ENCODE measurements around the gene PLEKHD1.

The PLEKHD1 gene

DNA sequence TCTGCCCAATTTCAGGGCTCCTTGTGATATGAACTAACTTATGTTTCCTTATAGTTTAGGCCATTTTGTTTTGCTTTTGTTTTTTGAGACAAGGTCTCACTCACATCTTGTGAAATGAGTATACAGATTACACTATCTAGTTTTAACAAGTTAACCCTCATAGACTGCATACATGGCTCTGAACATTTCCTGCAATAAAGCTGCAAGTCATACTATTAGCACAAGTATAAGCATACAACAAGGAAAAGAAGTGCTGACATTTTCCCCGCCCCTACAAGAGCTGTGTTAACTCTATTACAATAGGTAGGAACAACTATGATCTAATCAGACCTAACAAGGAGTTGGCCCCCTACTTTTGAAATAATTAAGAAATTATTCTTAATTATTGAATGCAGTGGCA lies 54.2 kb downstream of the PLEKHD1 start:
- Histone ChIP-seq H3K9ac (ENCODE audit: low read length) (no peak overlapping the region), H3K9me3 (ENCODE audit: low read length) (no peaks in the 10 kb centered on the region), H3K27ac (ENCODE audit: low read depth, low read length) (no peak overlapping the region), H3K4me1 (ENCODE audit: insufficient read depth, low read length) (no peaks in the 10 kb centered on the region), H3K36me3 (ENCODE audit: insufficient read depth, low read length) (no peaks in the 10 kb centered on the region), H3K4me3 (ENCODE audit: low read depth in 1 of 2, low read length in 2 of 2) (no peak overlapping the region), H3K27me3 (ENCODE audit: control insufficient read depth in 1 of 2, insufficient read depth in 2 of 2, low read length in 2 of 2) (peaks cover 0 to 5% of the 10 kb centered on the region in 2 donors)

DNA sequence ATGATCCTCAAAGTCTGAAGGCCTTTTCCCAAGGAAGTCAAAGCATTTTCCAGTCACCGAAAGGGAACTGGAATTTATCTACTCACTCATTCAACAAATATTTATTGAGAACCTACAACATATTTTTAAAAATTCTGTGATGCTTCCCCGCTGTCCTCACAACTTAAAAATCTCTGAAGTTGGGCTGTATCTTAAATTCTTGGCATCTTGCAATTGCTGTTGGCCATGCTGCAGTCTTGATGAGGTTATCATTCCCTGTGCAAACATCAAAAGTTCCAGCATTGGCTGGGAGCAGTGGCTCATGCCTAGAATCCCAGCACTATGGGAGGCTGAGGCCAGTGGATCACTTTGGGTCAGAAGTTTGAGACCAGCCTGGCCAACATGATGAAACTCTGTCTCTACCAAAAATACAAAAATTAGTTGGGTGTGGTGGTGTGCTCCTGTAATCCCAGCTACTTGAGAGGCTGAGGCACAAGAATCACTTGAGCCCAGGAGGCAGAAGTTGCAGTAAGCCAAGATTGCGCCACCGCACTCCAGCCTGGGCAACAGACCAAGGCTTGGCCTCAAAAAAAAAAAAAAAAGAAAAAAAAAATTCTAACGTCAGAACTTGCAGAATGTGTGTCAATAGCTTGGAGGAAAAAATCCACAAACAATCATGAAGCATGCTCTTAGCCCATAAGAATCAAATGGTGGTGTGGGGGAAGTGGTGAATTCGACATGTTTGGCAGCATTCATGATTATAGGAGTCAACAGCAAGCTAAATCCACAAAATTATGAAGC lies 55.3 kb downstream of the PLEKHD1 start:
- Histone ChIP-seq H3K27me3 (ENCODE audit: control insufficient read depth in 1 of 2, insufficient read depth in 2 of 2, low read length in 2 of 2) (peaks cover 0 to 5% of the 10 kb centered on the region in 2 donors), H3K9me3 (ENCODE audit: low read length) (no peaks in the 10 kb centered on the region), H3K4me3 (ENCODE audit: low read depth in 1 of 2, low read length in 2 of 2) (no peak overlapping the region), H3K36me3 (ENCODE audit: insufficient read depth, low read length) (no peaks in the 10 kb centered on the region), H3K27ac (ENCODE audit: low read depth, low read length) (no peak overlapping the region), H3K9ac (ENCODE audit: low read length) (no peak overlapping the region), H3K4me1 (ENCODE audit: insufficient read depth, low read length) (no peaks in the 10 kb centered on the region)

DNA sequence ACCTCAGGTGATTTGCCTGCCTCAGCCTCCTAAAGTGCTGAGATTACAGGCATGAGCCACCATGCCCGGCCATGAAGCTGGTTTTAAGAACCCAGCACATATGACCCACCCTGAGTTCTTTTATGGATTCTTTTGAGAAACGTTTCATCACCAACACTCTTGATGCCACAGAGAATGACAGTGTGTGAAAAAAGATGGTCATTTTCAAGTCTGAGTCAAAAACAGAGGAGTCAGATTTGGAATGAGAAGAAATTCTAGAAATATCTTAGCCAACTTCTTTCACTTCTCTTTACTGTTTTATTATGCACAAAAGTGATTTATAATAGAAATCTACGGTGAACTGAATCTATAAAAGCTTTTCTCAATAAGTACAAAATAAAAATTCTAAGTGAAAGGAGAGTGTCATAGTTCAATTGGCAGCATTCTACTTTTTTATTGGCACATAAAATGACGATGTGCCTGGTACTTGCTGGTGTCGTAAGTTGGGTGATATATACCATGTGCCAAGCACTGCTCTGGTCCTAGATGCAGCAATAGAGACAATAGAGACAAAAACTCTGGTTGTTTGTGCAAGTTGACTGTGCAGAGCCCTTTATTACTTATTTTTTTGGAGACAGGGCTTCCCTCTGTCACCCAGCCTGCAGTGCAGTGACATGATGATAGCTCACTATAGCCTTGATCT lies 56.3 kb downstream of the PLEKHD1 start:
- Histone ChIP-seq H3K9me3 (ENCODE audit: low read length) (no peaks in the 10 kb centered on the region), H3K4me1 (ENCODE audit: insufficient read depth, low read length) (no peaks in the 10 kb centered on the region), H3K36me3 (ENCODE audit: insufficient read depth, low read length) (no peaks in the 10 kb centered on the region), H3K27me3 (ENCODE audit: control insufficient read depth in 1 of 2, insufficient read depth in 2 of 2, low read length in 2 of 2) (no peaks in the 10 kb centered on the region), H3K9ac (ENCODE audit: low read length) (no peak overlapping the region), H3K4me3 (ENCODE audit: low read depth in 1 of 2, low read length in 2 of 2) (no peak overlapping the region), H3K27ac (ENCODE audit: low read depth, low read length) (no peak overlapping the region)

DNA sequence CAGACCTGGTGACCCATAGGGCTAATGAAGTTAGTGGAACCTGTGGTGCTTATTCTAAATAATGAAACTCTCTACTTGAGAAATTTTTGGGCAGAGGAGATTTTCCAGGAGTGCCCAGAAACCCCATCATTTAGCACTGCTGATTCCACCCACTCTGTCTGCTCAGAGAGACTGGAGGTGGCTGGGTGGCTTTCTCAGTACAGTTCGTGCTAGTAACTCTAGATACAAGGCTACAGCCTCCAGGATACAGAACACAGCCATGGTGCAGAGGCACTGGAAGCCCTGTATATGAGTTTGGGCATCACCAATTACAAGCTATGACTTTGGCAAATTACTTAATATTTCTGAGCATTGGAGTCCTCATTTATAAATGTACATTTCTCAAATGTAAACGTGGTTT lies 57.8 kb downstream of the PLEKHD1 start:
- Histone ChIP-seq H3K27ac (ENCODE audit: low read depth, low read length) (no peak overlapping the region), H3K36me3 (ENCODE audit: insufficient read depth, low read length) (no peaks in the 10 kb centered on the region), H3K9me3 (ENCODE audit: low read length) (no peaks in the 10 kb centered on the region)

DNA sequence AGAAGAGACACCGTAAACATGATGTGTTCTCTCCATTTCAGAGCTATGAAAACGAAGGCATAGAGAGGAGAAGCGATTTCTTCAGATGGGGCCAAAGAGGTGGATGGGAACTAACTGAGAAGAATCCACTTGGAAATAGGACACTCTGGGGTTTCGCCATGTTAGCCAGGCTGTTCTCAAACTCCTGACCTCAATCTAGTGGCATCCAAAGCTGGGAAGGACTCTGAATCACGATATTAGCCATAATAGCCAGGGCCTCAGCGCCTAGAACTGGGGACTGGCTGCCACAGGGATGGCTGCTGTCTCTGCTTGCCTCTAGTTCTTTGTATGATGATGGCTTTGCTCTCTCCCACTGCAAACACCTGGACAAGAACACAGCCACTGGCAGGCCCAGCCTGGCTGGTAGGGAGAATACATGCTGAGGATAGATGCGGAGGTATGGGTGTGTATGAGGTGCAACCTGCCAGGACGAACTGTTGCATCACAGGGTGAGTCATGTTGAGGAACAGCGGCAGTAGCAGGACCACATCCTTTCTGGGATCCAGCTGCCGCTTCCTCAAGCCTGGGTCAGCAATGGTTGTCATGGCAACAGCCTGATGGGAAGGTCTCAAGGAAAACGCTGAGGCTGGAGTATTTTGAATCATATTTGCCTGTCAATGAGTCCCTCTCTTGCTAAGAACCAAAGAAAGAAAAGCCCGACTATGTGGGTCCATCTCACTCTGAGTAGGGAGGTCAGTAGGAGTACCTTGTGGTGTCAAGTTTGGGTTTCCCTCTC lies 59.0 kb downstream of the PLEKHD1 start:
- Histone ChIP-seq H3K27ac (ENCODE audit: low read depth, low read length) (no peak overlapping the region), H3K4me3 (ENCODE audit: low read depth in 1 of 2, low read length in 2 of 2) (no peak overlapping the region), H3K4me1 (ENCODE audit: insufficient read depth, low read length) (no peaks in the 10 kb centered on the region), H3K36me3 (ENCODE audit: insufficient read depth, low read length) (no peaks in the 10 kb centered on the region), H3K9me3 (ENCODE audit: low read length) (no peaks in the 10 kb centered on the region), H3K9ac (ENCODE audit: low read length) (no peak overlapping the region), H3K27me3 (ENCODE audit: control insufficient read depth in 1 of 2, insufficient read depth in 2 of 2, low read length in 2 of 2) (peaks cover 11 to 12% of the 10 kb centered on the region in 2 donors)

More for the DNA sequence above, 57.8 kb downstream of the PLEKHD1 start:
- Histone ChIP-seq H3K4me1 (ENCODE audit: insufficient read depth, low read length) (no peaks in the 10 kb centered on the region), H3K27me3 (ENCODE audit: control insufficient read depth in 1 of 2, insufficient read depth in 2 of 2, low read length in 2 of 2) (peaks cover 0 to 12% of the 10 kb centered on the region in 2 donors), H3K9ac (ENCODE audit: low read length) (no peak overlapping the region), H3K4me3 (ENCODE audit: low read depth in 1 of 2, low read length in 2 of 2) (no peak overlapping the region)

DNA sequence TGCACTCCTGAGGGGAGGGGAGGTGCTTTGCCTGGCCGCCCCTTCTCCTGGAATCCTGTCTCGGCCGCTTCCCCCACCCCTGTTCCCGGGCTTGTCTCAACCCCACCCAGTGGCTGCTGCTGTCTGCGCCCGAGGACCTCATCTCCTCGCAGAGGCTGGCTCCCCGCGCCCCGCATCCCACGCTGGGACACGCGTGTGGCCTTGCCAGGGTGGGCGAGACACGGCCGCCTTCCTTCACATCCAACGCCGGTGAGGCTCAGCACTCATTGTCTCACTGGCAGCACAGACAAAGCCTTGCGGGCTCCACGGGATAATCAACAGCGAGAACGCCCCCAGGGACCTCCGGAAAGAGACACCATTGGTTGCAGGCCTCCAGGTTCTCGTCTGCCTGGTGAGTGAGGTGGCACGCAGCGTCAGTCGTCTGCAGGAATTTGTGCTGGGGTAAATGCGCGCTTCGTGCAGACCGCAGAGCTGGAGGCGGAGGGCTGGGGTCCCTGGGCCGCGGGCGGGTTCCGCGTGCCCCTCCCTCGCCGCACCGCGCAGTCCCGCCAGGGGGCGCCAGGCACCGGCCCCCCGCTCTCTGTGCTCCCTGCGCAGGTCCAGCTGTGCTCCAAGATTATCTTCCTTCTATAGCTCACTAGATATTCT lies 63.3 kb downstream of the PLEKHD1 start:
- Histone ChIP-seq H3K27ac (ENCODE audit: low read depth, low read length) (no peak overlapping the region), H3K9me3 (ENCODE audit: low read length) (no peaks in the 10 kb centered on the region), H3K27me3 (ENCODE audit: control insufficient read depth in 1 of 2, insufficient read depth in 2 of 2, low read length in 2 of 2) (peaks cover 12 to 13% of the 10 kb centered on the region in 2 donors), H3K36me3 (ENCODE audit: insufficient read depth, low read length) (no peaks in the 10 kb centered on the region), H3K4me3 (ENCODE audit: low read depth in 1 of 2, low read length in 2 of 2) (no peak overlapping the region), H3K9ac (ENCODE audit: low read length) (no peak overlapping the region), H3K4me1 (ENCODE audit: insufficient read depth, low read length) (no peaks in the 10 kb centered on the region)

DNA sequence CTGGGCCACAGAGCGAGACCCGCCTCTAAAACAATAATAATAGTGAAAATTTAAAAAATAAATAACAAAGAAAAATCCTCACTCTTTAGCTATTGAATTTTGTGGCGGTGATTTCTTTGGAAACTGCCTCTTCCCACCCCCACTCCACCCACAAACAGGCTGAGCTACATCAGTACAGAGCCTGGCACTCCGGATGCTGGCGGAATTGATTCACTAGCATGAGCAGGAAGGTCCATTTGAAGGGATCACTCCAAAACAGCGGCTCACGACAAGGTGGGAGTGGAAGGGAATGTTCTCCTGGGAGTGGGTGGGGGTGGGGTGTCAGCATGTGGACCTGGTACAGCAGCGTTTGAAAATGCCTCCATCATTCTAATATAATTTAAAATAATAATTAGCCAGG lies 64.0 kb downstream of the PLEKHD1 start:
- no peak overlapping the region for H3K9ac ChIP-seq (ENCODE audit: low read length)
- peaks cover 12 to 13% of the 10 kb centered on the region in 2 donors for H3K27me3 ChIP-seq (ENCODE audit: control insufficient read depth in 1 of 2, insufficient read depth in 2 of 2, low read length in 2 of 2)
- no peaks in the 10 kb centered on the region for H3K36me3 ChIP-seq (ENCODE audit: insufficient read depth, low read length)
- no peak overlapping the region for H3K4me3 ChIP-seq (ENCODE audit: low read depth in 1 of 2, low read length in 2 of 2)
- no peaks in the 10 kb centered on the region for H3K9me3 ChIP-seq (ENCODE audit: low read length)
- H3K4me1 ChIP-seq (ENCODE audit: insufficient read depth, low read length), result no peaks in the 10 kb centered on the region
- H3K27ac ChIP-seq (ENCODE audit: low read depth, low read length), result no peak overlapping the region

DNA sequence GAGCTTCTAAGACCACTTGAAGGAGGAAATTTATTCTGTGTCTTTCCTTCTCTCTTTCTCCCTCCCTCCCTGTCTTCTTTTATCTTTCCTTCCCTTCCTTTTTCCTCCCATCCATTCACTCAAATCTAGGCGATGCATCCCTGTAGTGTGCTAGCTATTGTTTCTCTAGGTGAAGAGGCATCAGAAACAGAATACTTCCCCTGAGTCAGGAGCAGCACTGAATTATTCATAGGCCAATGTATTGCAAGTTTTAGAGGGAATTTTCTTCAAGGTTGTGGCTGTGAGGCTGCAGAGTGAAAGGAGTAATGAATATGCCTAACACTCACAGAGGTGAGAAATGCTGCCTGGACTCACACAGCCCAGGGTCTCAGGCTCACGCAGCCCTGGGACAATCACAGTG lies 67.0 kb downstream of the PLEKHD1 start:
- Histone ChIP-seq H3K27me3 (ENCODE audit: control insufficient read depth in 1 of 2, insufficient read depth in 2 of 2, low read length in 2 of 2) (peaks cover 7 to 13% of the 10 kb centered on the region in 2 donors), H3K36me3 (ENCODE audit: insufficient read depth, low read length) (no peaks in the 10 kb centered on the region), H3K4me1 (ENCODE audit: insufficient read depth, low read length) (no peaks in the 10 kb centered on the region), H3K9ac (ENCODE audit: low read length) (no peak overlapping the region), H3K9me3 (ENCODE audit: low read length) (no peaks in the 10 kb centered on the region), H3K27ac (ENCODE audit: low read depth, low read length) (no peak overlapping the region), H3K4me3 (ENCODE audit: low read depth in 1 of 2, low read length in 2 of 2) (no peak overlapping the region)

DNA sequence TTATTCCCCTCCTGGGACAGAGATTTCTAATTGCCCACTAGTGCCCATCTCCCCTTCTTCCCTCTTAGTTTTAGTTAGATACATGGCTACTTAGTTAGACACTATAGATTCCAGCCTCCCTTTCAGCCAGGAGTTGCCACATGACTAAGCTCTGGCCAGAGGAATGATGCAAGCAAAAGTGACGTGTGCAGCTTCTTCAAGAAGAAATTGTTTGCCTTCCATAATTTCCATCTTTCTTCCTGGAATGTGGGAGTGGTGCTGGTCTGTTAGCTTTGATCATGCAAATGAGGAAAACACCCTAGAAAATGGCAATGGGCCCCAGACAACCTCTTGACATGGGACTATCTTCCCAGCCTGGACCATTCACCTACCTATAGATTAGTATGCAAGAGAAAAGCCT lies 68.7 kb downstream of the PLEKHD1 start:
- Histone ChIP-seq H3K9me3 (ENCODE audit: low read length) (no peaks in the 10 kb centered on the region), H3K4me1 (ENCODE audit: insufficient read depth, low read length) (no peaks in the 10 kb centered on the region), H3K4me3 (ENCODE audit: low read depth in 1 of 2, low read length in 2 of 2) (no peak overlapping the region), H3K36me3 (ENCODE audit: insufficient read depth, low read length) (no peaks in the 10 kb centered on the region), H3K27ac (ENCODE audit: low read depth, low read length) (no peak overlapping the region), H3K9ac (ENCODE audit: low read length) (no peak overlapping the region), H3K27me3 (ENCODE audit: control insufficient read depth in 1 of 2, insufficient read depth in 2 of 2, low read length in 2 of 2) (peaks cover 0 to 5% of the 10 kb centered on the region in 2 donors)

DNA sequence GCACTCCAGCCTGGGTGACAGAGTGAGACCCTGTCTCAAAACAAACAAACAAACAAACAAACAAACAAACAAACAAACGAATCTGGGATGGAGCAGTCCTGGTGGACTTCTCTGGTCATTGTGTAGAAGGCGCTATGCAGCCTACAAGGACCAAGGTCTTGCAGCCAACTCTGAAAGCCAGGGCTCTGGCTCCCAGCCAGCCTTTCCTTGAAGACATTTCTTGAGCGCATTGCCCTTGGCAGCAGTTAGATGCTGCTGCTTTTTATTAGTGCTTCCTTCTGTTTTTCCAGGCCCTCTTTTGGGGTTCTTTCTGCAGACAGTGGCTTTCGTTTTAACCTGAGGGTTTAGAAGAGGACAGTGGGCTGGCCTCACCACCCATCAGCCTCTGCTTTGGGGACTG lies 70.0 kb downstream of the PLEKHD1 start:
- H3K4me1 ChIP-seq (ENCODE audit: insufficient read depth, low read length), result no peaks in the 10 kb centered on the region
- H3K9me3 ChIP-seq (ENCODE audit: low read length), result no peaks in the 10 kb centered on the region
- H3K36me3 ChIP-seq (ENCODE audit: insufficient read depth, low read length), result no peaks in the 10 kb centered on the region
- no peak overlapping the region for H3K9ac ChIP-seq (ENCODE audit: low read length)
- H3K27me3 ChIP-seq (ENCODE audit: control insufficient read depth in 1 of 2, insufficient read depth in 2 of 2, low read length in 2 of 2), result no peaks in the 10 kb centered on the region
- no peak overlapping the region for H3K4me3 ChIP-seq (ENCODE audit: low read depth in 1 of 2, low read length in 2 of 2)
- no peak overlapping the region for H3K27ac ChIP-seq (ENCODE audit: low read depth, low read length)

DNA sequence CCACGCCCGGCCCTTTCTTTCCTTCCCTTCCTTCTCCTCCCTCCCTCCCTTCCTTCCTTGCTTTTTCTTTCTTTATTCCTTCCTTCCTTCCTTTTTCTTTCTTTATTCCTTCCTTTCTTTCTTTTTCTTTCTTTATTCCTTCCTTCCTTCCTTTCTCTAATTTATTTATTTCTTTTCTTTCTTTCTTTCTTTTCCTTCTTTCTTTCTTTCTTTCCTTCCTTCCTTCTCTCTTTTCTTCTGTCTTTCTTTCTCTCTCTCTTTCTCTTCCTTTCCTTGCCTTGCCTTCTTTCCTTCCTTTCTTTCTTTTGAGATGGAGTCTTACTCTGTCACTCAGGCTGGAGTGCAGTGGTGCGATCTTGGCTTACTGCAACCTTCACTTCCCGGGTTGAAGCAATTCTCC lies 74.2 kb downstream of the PLEKHD1 start:
- peaks cover 0 to 5% of the 10 kb centered on the region in 2 donors for H3K27me3 ChIP-seq (ENCODE audit: control insufficient read depth in 1 of 2, insufficient read depth in 2 of 2, low read length in 2 of 2)
- no peak overlapping the region for H3K27ac ChIP-seq (ENCODE audit: low read depth, low read length)
- no peaks in the 10 kb centered on the region for H3K4me1 ChIP-seq (ENCODE audit: insufficient read depth, low read length)
- H3K9me3 ChIP-seq (ENCODE audit: low read length), result no peaks in the 10 kb centered on the region
- H3K4me3 ChIP-seq (ENCODE audit: low read depth in 1 of 2, low read length in 2 of 2), result no peak overlapping the region
- no peak overlapping the region for H3K9ac ChIP-seq (ENCODE audit: low read length)
- no peaks in the 10 kb centered on the region for H3K36me3 ChIP-seq (ENCODE audit: insufficient read depth, low read length)

All from muscle layer of colon (tissue), 2 donors.